ENCODE data around the gene NNMT.

The NNMT gene

DNA sequence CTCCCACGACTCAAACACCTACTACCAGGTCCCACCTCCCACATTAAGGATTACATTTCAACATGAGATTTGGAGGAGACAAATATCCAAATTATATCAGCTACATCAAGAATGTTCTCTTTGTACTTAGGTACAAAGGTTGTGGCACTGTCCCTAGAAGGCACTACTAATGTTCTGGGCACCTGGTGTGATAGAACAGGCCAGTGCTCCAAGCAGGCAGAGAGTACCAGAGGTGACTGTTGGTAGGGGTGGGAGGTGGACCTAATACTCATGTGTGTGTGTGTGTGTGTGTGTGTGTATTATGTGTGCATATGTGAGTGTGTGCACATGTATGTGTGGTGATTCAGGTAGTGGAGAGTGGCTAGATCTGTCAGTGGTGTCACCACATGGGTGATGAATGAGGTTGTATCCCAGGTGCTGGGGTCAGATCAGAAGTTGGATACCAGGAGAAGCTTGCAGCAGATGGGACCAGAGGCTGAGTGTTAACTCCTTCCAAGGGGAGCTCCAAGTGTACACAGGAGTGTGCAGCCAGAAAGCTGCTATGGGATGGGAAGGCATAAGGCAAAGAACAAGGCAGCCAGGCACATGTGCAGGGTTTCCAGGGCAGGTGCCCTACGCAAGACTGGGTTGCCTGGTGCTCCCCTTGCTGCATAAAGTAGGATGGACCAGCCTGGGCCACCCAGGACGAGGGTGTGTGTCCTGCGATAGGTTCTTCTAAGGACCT is 17.7 kb upstream of the NNMT start:
- no peaks in the 10 kb centered on the region for H3K36me3 ChIP-seq (ENCODE audit: control insufficient read depth in 1 of 2, insufficient read depth in 2 of 2, low read length in 2 of 2)
- no peak overlapping the region for H3K4me3 ChIP-seq (ENCODE audit: low read depth in 1 of 2, low read length in 2 of 2)
- H3K27me3 ChIP-seq (ENCODE audit: low read depth, low read length), result no peaks in the 10 kb centered on the region

DNA sequence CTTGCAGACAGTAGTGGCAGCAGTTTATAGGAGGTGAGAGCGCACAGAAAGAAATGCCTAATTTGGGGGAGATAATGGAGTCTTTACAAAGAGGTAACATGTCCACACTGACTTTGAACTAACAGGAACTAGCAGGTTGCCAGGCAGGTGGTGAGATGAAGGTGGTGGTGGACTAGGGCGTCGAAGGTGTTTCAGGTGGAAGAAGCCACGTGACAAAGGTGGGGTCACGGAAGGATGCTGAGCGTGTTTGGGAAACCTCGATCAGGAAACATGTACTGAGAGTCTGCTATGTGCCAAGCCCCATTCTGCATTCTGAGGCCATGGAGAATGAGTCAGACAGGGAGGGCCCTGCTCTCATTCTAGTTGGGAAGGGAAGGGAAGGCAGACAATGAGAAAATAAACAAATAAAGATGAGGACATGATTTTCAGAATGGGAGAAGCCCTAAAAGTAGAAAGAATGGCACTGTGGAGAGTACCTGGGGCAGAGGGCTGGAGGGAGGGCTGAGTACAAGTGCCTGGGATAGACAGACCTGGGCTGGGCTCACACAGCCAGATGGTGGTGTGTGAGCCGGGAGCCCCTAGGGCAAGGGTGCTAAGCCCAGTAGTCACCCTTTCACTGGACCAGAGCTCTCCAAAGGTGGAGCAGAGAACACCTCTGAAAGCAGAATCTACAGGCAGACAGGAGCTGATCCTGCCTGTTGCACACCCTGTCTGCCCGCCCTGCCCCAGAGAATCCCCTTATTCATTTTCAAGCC is 16.2 kb upstream of the NNMT start:
- Histone ChIP-seq H3K9me3 (ENCODE audit: control insufficient read depth in 1 of 2, low read length in 2 of 2) (no peaks in the 10 kb centered on the region), H3K4me1 (ENCODE audit: control insufficient read depth in 1 of 2, insufficient read depth in 2 of 2, low read length in 2 of 2) (peaks cover 0 to 3% of the 10 kb centered on the region in 2 donors), H3K27ac (ENCODE audit: low read length) (no peak overlapping the region), H3K4me3 (ENCODE audit: low read depth in 1 of 2, low read length in 2 of 2) (no peak overlapping the region), H3K27me3 (ENCODE audit: low read depth, low read length) (no peaks in the 10 kb centered on the region), H3K36me3 (ENCODE audit: control insufficient read depth in 1 of 2, insufficient read depth in 2 of 2, low read length in 2 of 2) (no peaks in the 10 kb centered on the region)

More for the DNA sequence above, 17.7 kb upstream of the NNMT start:
- H3K27ac ChIP-seq (ENCODE audit: low read length), result no peak overlapping the region
- H3K4me1 ChIP-seq (ENCODE audit: control insufficient read depth in 1 of 2, insufficient read depth in 2 of 2, low read length in 2 of 2), result peaks cover 0 to 3% of the 10 kb centered on the region in 2 donors
- no peaks in the 10 kb centered on the region for H3K9me3 ChIP-seq (ENCODE audit: control insufficient read depth in 1 of 2, low read length in 2 of 2)

DNA sequence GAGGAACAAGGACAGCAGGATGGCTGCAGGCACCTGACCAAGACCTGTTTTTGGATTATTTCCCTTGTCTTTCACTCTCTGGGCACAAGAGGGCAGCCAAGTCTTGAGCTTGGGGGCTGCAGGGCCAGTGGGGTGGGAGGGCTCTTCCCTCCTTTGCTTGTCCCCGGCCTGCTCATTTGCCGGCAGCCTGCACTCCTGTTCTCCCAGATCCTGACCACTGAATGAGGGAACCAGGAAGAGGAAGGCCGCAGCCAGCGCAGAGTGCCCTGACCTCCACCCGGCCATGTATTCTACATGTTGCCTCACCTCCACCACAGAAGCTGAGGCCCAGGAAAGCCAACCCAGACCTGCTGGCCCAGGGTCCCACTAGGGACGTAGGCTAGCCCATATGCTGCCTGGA is 15.5 kb upstream of the NNMT start:
- Histone ChIP-seq H3K36me3 (ENCODE audit: control insufficient read depth in 1 of 2, insufficient read depth in 2 of 2, low read length in 2 of 2) (no peaks in the 10 kb centered on the region), H3K4me1 (ENCODE audit: control insufficient read depth in 1 of 2, insufficient read depth in 2 of 2, low read length in 2 of 2) (no peaks in the 10 kb centered on the region), H3K9me3 (ENCODE audit: control insufficient read depth in 1 of 2, low read length in 2 of 2) (no peaks in the 10 kb centered on the region), H3K27me3 (ENCODE audit: low read depth, low read length) (no peaks in the 10 kb centered on the region), H3K27ac (ENCODE audit: low read length) (no peak overlapping the region), H3K4me3 (ENCODE audit: low read depth in 1 of 2, low read length in 2 of 2) (no peak overlapping the region)

DNA sequence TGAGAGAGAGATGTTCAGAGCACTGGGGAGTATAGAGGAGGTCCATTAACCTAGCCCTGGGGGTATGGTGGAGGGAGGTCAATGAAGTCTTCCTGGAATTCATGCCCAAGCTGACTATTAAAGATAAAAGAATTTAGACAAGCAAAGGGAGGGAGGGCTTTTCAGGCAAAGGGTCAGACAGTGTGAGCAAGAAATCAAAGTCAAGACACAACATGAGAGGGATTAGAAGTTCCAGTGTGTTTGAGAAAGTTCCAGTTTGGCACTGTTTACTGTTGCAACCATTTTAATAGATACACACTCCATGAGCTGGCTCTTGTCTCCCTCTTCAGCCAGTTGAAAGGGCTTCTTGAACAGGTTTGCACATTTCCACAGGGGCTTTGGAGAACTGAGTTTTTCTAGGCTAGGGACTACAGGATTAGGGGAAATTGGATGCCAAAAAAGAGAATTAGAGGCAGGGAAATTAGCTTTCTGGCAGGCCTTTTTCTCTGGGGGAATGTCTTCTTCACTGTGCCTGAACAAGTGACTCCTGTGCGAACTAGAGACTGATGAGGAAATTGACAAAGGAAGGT is 14.7 kb upstream of the NNMT start:
- no peaks in the 10 kb centered on the region for H3K27me3 ChIP-seq (ENCODE audit: low read depth, low read length)
- H3K36me3 ChIP-seq (ENCODE audit: control insufficient read depth in 1 of 2, insufficient read depth in 2 of 2, low read length in 2 of 2), result no peaks in the 10 kb centered on the region
- no peaks in the 10 kb centered on the region for H3K9me3 ChIP-seq (ENCODE audit: control insufficient read depth in 1 of 2, low read length in 2 of 2)
- H3K4me3 ChIP-seq (ENCODE audit: low read depth in 1 of 2, low read length in 2 of 2), result no peak overlapping the region
- H3K27ac ChIP-seq (ENCODE audit: low read length), result no peak overlapping the region
- H3K4me1 ChIP-seq (ENCODE audit: control insufficient read depth in 1 of 2, insufficient read depth in 2 of 2, low read length in 2 of 2), result no peaks in the 10 kb centered on the region

DNA sequence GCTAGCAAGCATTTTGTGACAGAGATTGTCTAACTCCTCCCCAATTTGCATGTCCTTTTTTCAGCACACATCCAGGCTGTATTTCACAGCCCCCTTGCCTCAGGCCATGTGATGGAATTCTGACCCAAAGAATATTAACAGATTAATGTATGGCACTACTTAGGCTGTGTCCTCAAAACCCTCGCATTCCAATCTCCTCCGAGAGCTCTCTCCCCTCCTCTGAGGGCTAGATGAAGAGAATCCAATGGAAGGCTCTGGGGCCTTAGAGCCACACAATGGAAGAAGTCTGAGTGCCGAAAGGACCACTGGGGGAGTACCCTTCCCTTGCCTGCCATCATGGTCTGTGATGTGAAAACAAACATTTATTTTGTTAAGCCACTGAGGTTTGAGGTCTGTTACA is 13.7 kb upstream of the NNMT start:
- no peak overlapping the region for H3K4me3 ChIP-seq (ENCODE audit: low read depth in 1 of 2, low read length in 2 of 2)
- H3K36me3 ChIP-seq (ENCODE audit: control insufficient read depth in 1 of 2, insufficient read depth in 2 of 2, low read length in 2 of 2), result no peaks in the 10 kb centered on the region
- H3K27ac ChIP-seq (ENCODE audit: low read length), result no peak overlapping the region
- H3K9me3 ChIP-seq (ENCODE audit: control insufficient read depth in 1 of 2, low read length in 2 of 2), result no peaks in the 10 kb centered on the region
- no peaks in the 10 kb centered on the region for H3K27me3 ChIP-seq (ENCODE audit: low read depth, low read length)
- H3K4me1 ChIP-seq (ENCODE audit: control insufficient read depth in 1 of 2, insufficient read depth in 2 of 2, low read length in 2 of 2), result no peaks in the 10 kb centered on the region

DNA sequence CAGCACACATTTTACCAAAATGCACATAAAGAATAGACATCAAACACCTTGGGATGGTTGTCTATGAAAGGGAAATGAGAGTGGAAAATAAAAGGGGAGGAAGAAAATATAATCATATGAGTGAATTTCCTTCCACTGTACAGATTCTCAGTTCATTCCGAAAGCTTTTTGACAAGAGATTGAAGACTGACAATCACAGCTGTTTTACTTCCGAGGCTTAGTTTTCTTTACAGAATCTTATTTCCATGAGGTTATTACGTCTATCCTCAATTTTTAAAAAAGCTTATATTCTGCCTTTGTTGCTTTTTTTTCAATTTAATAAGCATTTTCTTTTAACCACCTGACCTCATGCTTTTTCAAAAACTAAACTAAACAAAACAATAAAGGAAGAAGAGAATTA is 12.8 kb upstream of the NNMT start:
- Histone ChIP-seq H3K36me3 (ENCODE audit: control insufficient read depth in 1 of 2, insufficient read depth in 2 of 2, low read length in 2 of 2) (no peaks in the 10 kb centered on the region), H3K27ac (ENCODE audit: low read length) (no peak overlapping the region), H3K9me3 (ENCODE audit: control insufficient read depth in 1 of 2, low read length in 2 of 2) (no peaks in the 10 kb centered on the region), H3K27me3 (ENCODE audit: low read depth, low read length) (no peaks in the 10 kb centered on the region), H3K4me3 (ENCODE audit: low read depth in 1 of 2, low read length in 2 of 2) (no peak overlapping the region), H3K4me1 (ENCODE audit: control insufficient read depth in 1 of 2, insufficient read depth in 2 of 2, low read length in 2 of 2) (no peaks in the 10 kb centered on the region)

DNA sequence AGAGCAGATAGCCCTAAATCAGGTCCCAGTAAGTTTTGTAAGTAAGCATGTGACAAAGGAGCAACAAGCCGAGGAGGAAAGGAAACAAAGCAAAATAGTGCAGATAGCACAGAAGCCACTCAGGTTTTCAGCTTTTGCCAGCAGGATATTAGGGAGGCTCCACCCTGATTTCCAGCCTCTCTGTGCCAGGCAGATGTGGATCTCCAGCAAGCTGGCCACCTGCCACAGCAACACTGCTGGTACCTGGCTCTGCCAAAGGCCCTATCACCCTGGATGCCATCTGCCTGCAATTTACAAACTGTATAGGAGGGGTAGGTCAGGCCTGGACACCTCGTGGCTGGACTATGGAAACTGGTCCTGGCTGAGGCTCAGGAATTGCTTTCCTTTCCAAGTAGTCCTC is 12.2 kb upstream of the NNMT start:
- no peaks in the 10 kb centered on the region for H3K27me3 ChIP-seq (ENCODE audit: low read depth, low read length)
- H3K4me3 ChIP-seq (ENCODE audit: low read depth in 1 of 2, low read length in 2 of 2), result no peak overlapping the region
- no peaks in the 10 kb centered on the region for H3K9me3 ChIP-seq (ENCODE audit: control insufficient read depth in 1 of 2, low read length in 2 of 2)
- H3K27ac ChIP-seq (ENCODE audit: low read length), result no peak overlapping the region
- H3K4me1 ChIP-seq (ENCODE audit: control insufficient read depth in 1 of 2, insufficient read depth in 2 of 2, low read length in 2 of 2), result no peaks in the 10 kb centered on the region
- H3K36me3 ChIP-seq (ENCODE audit: control insufficient read depth in 1 of 2, insufficient read depth in 2 of 2, low read length in 2 of 2), result no peaks in the 10 kb centered on the region

DNA sequence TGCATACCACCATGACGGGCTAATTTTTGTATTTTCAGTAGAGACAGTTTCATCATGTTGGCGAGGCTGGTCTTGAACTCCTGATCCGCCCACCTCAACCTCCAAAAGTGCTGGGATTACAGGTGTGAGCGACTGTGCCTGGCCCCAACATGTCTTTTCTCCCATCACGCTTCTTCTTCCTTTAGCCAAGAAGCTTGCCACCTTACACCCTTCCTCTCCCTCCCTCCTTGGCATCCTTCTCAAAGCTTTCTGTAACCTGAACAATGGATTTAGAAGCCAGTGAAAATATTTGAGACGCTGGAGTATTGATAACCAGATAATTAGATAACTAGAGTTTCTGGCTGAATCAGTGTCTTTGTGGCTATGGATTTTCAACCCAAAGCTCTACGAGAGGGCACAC is 11.3 kb upstream of the NNMT start:
- Histone ChIP-seq H3K36me3 (ENCODE audit: control insufficient read depth in 1 of 2, insufficient read depth in 2 of 2, low read length in 2 of 2) (no peaks in the 10 kb centered on the region), H3K4me3 (ENCODE audit: low read depth in 1 of 2, low read length in 2 of 2) (no peak overlapping the region), H3K27me3 (ENCODE audit: low read depth, low read length) (no peaks in the 10 kb centered on the region), H3K9me3 (ENCODE audit: control insufficient read depth in 1 of 2, low read length in 2 of 2) (no peaks in the 10 kb centered on the region), H3K4me1 (ENCODE audit: control insufficient read depth in 1 of 2, insufficient read depth in 2 of 2, low read length in 2 of 2) (no peaks in the 10 kb centered on the region), H3K27ac (ENCODE audit: low read length) (no peak overlapping the region)

DNA sequence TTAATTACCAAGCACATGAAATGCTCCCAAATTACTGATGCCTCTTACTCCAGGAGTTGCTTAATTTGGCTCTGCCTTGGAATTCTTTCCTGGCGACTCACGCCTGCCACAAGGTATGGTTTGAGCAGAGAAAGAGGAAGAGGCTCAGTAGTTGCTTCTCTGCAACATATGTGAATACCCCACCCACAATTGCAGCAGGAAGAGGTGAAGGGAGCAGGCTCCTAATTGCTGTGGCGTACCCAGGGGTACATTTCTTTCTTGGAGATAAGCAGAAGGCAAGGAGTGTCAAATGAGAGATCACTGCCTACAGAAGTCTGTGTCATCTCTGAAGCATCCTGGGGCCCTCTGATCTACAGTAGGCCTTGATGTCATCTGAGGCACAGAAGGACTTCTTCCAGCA is 10.6 kb upstream of the NNMT start:
- Histone ChIP-seq H3K4me1 (ENCODE audit: control insufficient read depth in 1 of 2, insufficient read depth in 2 of 2, low read length in 2 of 2) (no peaks in the 10 kb centered on the region), H3K27me3 (ENCODE audit: low read depth, low read length) (no peaks in the 10 kb centered on the region), H3K4me3 (ENCODE audit: low read depth in 1 of 2, low read length in 2 of 2) (no peak overlapping the region), H3K27ac (ENCODE audit: low read length) (no peak overlapping the region), H3K36me3 (ENCODE audit: control insufficient read depth in 1 of 2, insufficient read depth in 2 of 2, low read length in 2 of 2) (no peaks in the 10 kb centered on the region), H3K9me3 (ENCODE audit: control insufficient read depth in 1 of 2, low read length in 2 of 2) (no peaks in the 10 kb centered on the region)

DNA sequence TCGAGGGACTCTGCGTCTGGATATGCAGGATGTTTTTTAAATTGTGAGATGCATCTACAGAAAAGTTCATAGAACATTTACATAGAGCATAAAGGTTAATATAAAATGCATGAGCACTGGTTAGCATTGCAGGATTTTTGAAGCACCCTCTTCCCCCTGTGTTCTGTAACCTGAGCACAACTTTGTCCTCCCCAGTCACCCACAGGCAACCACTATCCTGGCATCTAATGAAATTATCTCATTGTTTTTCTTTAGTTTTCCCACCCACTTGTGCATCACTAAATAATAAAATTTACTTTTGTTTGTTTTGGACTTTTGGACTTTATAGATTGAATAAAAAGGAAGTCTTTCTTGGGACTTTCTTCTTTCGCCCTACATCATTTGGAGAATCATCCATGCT is 10.0 kb upstream of the NNMT start:
- H3K27me3 ChIP-seq (ENCODE audit: low read depth, low read length), result no peaks in the 10 kb centered on the region
- peaks cover 0 to 4% of the 10 kb centered on the region in 2 donors for H3K4me1 ChIP-seq (ENCODE audit: control insufficient read depth in 1 of 2, insufficient read depth in 2 of 2, low read length in 2 of 2)
- no peak overlapping the region for H3K27ac ChIP-seq (ENCODE audit: low read length)
- H3K36me3 ChIP-seq (ENCODE audit: control insufficient read depth in 1 of 2, insufficient read depth in 2 of 2, low read length in 2 of 2), result no peaks in the 10 kb centered on the region
- H3K9me3 ChIP-seq (ENCODE audit: control insufficient read depth in 1 of 2, low read length in 2 of 2), result no peaks in the 10 kb centered on the region
- no peak overlapping the region for H3K4me3 ChIP-seq (ENCODE audit: low read depth in 1 of 2, low read length in 2 of 2)

DNA sequence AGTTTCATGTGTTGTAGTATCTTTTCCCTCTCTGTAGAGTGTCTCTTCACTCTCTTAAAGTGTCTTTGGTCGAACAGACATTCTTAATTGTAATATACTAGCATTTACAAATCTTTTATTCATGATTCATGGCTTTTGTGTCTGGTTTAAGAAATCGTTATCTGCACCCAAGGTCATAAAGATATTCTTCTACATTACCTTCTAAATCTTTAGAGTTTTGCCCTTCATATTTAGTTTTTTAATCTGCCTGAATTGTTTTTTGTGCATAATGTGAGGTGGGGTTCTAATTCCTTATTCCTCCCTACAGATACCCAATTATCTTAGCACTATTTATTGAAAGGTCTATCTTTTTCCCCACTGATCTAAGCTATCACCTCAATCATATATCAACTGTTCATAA is 9.0 kb upstream of the NNMT start:
- Histone ChIP-seq H3K9me3 (ENCODE audit: control insufficient read depth in 1 of 2, low read length in 2 of 2) (no peaks in the 10 kb centered on the region), H3K4me1 (ENCODE audit: control insufficient read depth in 1 of 2, insufficient read depth in 2 of 2, low read length in 2 of 2) (peaks cover 0 to 6% of the 10 kb centered on the region in 2 donors), H3K27me3 (ENCODE audit: low read depth, low read length) (no peaks in the 10 kb centered on the region), H3K27ac (ENCODE audit: low read length) (no peak overlapping the region), H3K4me3 (ENCODE audit: low read depth in 1 of 2, low read length in 2 of 2) (no peak overlapping the region), H3K36me3 (ENCODE audit: control insufficient read depth in 1 of 2, insufficient read depth in 2 of 2, low read length in 2 of 2) (no peaks in the 10 kb centered on the region)

All from muscle layer of duodenum (tissue), 2 donors.